ENCODE results near the gene PLCD3.

DNA sequence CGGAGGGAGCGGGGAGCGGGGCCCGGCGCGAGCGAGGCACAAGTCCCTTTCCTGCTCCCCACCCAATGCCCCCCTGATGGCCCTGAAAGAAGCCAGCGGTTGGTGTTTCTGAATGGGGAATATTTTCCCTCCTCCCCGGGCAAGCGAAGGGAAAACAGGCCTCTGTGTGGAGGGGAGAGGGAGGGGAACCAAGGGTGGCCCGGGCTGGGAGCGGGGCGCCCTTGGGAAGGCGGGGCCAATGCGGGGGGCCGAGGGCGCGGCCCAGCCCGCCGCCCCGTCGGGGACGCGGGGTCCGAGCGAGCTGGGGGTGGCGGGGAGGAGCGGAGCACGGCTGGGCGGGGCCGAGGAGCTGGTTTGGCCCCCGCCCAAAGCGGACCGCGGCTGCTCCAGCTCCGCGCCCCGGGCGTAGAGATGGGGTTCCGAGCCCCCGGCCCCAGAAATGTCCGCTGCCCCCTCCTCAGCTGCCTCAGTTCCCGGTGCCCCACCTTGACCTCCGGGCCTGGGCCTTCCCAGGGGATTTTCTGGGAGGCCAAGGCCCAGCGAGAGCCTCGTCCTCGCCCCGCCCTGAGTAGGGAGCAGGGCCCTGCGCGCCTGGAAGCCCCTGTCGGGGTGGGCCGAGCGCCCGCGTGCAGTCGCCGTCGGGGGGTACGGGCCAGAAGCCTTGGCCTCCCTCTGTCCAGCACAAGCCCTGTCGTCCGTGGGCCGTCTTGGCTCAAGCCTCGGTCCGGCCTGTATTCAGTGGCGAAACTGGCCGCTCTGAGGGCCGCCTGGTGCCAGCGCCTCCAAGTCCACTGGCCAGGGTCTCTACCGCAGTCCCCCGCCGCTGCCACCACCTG is 12.1 kb upstream of the PLCD3 start:
- TF ChIP-seq, protein P1, sequence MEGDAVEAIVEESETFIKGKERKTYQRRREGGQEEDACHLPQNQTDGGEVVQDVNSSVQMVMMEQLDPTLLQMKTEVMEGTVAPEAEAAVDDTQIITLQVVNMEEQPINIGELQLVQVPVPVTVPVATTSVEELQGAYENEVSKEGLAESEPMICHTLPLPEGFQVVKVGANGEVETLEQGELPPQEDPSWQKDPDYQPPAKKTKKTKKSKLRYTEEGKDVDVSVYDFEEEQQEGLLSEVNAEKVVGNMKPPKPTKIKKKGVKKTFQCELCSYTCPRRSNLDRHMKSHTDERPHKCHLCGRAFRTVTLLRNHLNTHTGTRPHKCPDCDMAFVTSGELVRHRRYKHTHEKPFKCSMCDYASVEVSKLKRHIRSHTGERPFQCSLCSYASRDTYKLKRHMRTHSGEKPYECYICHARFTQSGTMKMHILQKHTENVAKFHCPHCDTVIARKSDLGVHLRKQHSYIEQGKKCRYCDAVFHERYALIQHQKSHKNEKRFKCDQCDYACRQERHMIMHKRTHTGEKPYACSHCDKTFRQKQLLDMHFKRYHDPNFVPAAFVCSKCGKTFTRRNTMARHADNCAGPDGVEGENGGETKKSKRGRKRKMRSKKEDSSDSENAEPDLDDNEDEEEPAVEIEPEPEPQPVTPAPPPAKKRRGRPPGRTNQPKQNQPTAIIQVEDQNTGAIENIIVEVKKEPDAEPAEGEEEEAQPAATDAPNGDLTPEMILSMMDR (IDR thresholded peaks at IDR 0.05), result no peak
- TF ChIP-seq POLR2A (IDR thresholded peaks at IDR 0.05), result no peak

Measured in adrenal gland (tissue), 5 donors.